Measurements from ENCODE around the gene ZNF587. TPM values are rescaled to one million over a fixed set of nuclear protein-coding genes. Genes with fewer than 3 reads are reported as not detected.
"Not testable (repeated sequence)": the region's sequence is repeated elsewhere in the genome, so short reads cannot be mapped to it uniquely, and the experiment has no call there.

The ZNF587 gene
- 19.0 and 19.7 TPM in 2 replicates for total RNA-seq (2014; rRNA removed; shearing (Covaris generic))

- DNase-seq = peak; percentile 70
- not testable (repeated sequence) for H3K27me3 ChIP-seq (ENCODE audit: control insufficient read depth, insufficient read depth, low read length)
Observed at GRCh38 chr19:57849666-57850473, at the start of gene ZNF587. Gene ZNF587, plus strand, starts transcription at chr19:57849859. Its CDS starts 180 bp downstream, at chr19:57850039.

DNA sequence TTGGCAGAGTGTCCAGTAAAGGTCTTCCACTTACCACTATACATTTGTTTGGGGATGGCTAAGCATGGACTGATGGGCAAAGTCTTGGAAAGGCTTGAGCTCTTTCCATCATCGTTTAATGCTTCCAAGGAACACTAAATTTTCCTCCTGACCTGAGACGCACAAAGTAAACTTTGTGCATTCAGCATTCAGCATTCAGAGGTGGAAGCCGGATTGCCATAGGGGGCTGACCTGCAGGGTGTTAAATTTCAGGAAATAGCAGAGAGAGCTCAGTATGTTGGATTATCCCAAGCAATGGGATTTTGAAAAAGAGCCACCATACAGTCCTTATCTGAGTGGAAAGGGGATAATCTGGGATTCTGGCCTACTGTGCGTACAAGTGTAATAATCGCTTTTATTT lies 49.0 kb upstream of the ZNF587 start:
- H3K36me3 ChIP-seq (replicated peaks; ENCODE audit: control insufficient read depth, insufficient read depth, low read length) = no peaks in the 10 kb centered on the region; the same call in 1 of the 2 replicates
- no peaks in the 10 kb centered on the region for H3K27me3 ChIP-seq (ENCODE audit: control insufficient read depth, insufficient read depth, low read length)
- H3K4me3 ChIP-seq (ENCODE audit: insufficient read depth, low read depth, low read length) = no peak overlapping the region
- DNase-seq = no peak

More at GRCh38 chr19:57849666-57850473, at the start of gene ZNF587:
- H3K36me3 ChIP-seq (replicated peaks; ENCODE audit: control insufficient read depth, insufficient read depth, low read length) = not testable (repeated sequence)
- H3K4me3 ChIP-seq (ENCODE audit: insufficient read depth, low read depth, low read length) = peak within 1 kb of the TSS; percentile 84

DNA sequence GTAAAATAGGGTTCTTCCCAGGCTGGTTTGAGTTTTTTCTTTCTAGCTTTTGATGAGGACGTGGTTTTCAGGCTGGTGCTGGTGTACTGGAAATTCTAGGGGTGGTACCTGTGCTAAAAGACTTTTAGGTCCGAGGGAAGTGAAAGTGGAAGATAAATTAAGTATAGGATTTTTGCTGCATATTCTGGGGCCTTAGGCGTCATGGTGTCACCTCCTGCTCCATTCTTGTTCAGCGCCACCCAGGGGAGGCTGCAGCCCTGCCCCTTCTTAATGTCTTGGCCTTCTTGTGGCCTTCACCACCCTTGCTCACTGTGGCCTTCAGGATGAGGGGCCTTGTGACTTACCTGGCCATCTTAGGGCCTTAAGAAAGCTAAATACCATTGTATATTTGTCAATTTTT lies 47.4 kb upstream of the ZNF587 start:
- DNase-seq = peak; percentile 38
- H3K36me3 ChIP-seq (replicated peaks; ENCODE audit: control insufficient read depth, insufficient read depth, low read length) = no peaks in the 10 kb centered on the region; the same call in 1 of the 2 replicates
- H3K27me3 ChIP-seq (ENCODE audit: control insufficient read depth, insufficient read depth, low read length) = no peaks in the 10 kb centered on the region
- no peak overlapping the region for H3K4me3 ChIP-seq (ENCODE audit: insufficient read depth, low read depth, low read length)

DNA sequence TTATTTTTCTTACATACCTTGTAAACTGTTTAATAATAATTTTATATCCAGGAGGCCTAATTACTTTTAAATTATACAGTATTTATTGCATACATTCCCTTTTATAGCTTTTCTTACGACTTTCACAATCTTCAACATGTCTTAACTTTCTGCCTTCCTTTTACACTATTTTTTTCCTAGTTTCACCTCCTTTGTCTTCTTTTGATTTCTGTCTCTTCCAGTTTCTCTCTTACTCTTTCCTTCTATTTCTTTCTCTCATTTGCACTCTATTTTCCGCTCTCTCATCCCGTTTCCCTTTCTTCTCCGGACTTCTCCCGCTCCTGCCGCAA lies 46.4 kb upstream of the ZNF587 start:
- Histone ChIP-seq H3K4me3 (ENCODE audit: insufficient read depth, low read depth, low read length) (peak overlapping the region; percentile 46), H3K27me3 (ENCODE audit: control insufficient read depth, insufficient read depth, low read length) (no peaks in the 10 kb centered on the region), H3K36me3 (replicated peaks; ENCODE audit: control insufficient read depth, insufficient read depth, low read length) (peaks cover 5% of the 10 kb centered on the region)
- no peak for DNase-seq

DNA sequence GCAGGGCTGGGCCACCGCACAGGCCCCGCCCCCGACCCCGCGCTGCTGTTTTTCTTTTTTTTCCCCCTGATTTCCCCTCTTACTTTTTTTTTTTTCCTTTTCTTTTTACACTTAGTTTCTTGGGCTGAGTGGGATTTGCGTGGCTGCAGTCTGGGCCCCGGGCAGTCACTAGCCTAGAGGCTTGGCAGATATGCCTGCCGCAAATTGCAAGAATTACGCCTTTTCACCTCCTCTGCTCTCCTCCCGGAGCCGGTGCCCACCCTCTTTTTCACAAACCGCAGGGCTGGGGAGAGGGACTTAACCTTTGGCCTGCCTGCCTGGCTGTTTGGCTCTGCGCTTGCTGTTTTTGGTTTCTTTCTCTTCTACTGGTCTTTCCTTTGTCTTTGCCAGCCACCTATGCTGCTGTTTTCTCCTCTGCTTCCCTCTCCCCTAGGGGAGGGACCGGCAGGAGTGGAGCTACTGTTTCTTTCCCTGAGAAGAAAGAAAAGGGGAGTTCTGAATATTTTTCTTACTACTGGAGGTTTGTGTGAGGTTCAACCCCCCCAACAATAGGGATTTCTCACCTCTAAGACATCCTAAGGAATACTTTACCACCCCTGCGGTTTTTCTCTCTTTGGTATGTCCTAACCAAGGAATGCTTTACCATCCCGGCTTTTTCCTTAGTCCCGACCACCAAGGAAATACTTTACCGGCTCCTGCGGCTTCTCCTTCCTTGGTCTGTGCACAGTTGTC lies 45.9 kb upstream of the ZNF587 start:
- Histone ChIP-seq H3K4me3 (ENCODE audit: insufficient read depth, low read depth, low read length) (peak overlapping the region; percentile 46), H3K27me3 (ENCODE audit: control insufficient read depth, insufficient read depth, low read length) (no peaks in the 10 kb centered on the region), H3K36me3 (replicated peaks; ENCODE audit: control insufficient read depth, insufficient read depth, low read length) (peaks cover 8% of the 10 kb centered on the region)
- DNase-seq = peak; percentile 74

GRCh38 chr19:57807541-57807940 lies 42.1 kb upstream of the ZNF587 start:
- Histone ChIP-seq H3K27me3 (ENCODE audit: control insufficient read depth, insufficient read depth, low read length) (no peaks in the 10 kb centered on the region), H3K4me3 (ENCODE audit: insufficient read depth, low read depth, low read length) (no peak overlapping the region), H3K36me3 (replicated peaks; ENCODE audit: control insufficient read depth, insufficient read depth, low read length) (peaks cover 13% of the 10 kb centered on the region)
- DNase-seq = no peak

DNA sequence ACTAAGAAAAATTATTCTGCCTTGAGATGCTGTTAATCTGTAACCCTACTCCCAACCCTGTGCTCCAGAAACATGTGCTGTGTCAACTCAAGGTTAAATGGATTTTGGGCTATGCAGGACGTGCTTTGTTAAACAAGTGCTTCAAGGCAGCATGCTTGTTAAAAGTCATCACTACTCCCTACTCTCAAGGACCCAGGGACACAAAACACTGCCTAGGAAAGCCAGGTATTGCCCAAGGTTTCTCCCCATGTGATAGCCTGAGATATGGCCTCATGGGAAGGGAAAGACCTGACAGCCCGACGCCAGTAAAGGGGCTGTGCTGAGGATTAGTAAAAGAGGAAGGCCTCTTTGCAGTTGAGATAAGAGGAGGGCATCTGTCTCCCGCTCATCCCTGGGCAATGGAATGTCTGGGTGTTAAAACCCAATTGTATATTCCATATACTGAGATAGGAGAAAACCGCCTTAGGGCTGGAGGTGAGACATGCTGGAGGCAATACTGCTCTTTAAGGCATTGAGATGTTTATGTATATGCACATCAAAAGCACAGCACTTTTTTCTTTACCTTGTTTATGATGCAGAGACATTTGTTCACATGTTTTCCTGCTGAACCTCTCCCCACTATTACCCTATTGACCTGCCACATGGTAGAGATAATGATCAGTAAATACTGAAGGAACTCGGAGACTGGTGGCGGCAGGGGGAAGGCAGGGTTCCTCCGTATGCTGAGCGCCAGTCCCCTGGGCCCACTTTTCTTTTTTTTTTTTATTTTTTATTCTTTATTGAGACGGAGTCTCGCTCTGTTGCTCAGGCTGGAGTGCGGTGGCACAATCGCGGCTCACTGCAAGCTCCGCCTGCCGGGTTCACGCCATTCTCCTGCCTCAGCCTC lies 39.0 kb upstream of the ZNF587 start:
- H3K4me3 ChIP-seq (ENCODE audit: insufficient read depth, low read depth, low read length); H3K27me3 ChIP-seq (ENCODE audit: control insufficient read depth, insufficient read depth, low read length); DNase-seq: not testable (repeated sequence)
- H3K36me3 ChIP-seq (replicated peaks; ENCODE audit: control insufficient read depth, insufficient read depth, low read length) = peaks cover 15% of the 10 kb centered on the region

DNA sequence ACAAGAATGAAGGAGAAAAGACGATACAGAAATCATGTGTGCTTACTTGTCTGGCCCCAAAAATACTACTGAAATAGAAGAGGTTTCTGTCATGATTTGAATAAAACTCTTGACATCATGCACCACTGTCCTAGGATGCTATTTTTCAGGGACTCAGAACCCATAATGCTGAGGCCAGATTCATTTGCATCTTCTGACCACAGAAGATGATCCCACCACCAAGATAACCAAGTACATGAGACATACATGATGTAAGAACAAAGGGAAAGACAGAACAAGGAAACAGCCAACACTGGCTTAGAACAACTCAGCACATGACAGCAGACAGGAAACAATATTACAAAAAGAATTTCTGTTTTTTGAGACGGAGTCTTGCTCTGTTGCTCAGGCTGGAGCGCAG lies 37.4 kb upstream of the ZNF587 start:
- Histone ChIP-seq H3K27me3 (ENCODE audit: control insufficient read depth, insufficient read depth, low read length) (no peaks in the 10 kb centered on the region), H3K4me3 (ENCODE audit: insufficient read depth, low read depth, low read length) (no peak overlapping the region), H3K36me3 (replicated peaks; ENCODE audit: control insufficient read depth, insufficient read depth, low read length) (peaks cover 15% of the 10 kb centered on the region)
- no peak for DNase-seq

GRCh38 chr19:57812975-57813820 lies 36.5 kb upstream of the ZNF587 start:
- not testable (repeated sequence) for H3K4me3 ChIP-seq (ENCODE audit: insufficient read depth, low read depth, low read length); DNase-seq; H3K27me3 ChIP-seq (ENCODE audit: control insufficient read depth, insufficient read depth, low read length)
- H3K36me3 ChIP-seq (replicated peaks; ENCODE audit: control insufficient read depth, insufficient read depth, low read length) = peaks cover 10% of the 10 kb centered on the region

DNA sequence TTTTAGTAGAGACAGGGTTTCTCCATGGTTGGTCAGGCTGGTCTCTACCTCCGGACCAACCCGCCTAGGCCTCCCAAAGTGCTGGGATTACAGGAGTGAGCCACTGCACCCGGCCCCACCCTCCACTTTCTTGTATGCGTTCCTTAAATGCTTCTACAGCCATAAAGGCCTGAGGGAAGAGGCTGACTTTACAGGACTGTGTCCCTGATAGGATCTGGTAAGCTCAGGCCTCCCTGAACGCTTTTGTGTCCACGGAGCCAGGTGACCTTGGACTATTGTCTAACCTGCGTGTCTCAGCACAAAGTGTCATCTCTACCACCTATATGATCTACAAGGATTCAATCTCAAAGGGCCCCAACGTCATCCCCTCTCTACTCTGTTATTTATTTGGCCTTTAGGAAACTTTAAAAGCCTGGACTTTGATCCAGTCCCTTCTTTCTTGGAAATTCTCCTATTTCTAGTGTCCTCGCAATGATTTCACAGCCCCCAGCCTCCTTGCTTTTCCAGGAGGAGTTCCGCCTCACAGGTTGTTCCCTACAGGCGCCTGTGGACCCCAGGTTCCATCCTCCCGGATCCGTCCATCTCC lies 35.6 kb upstream of the ZNF587 start:
- no peak for DNase-seq
- peaks cover 7% of the 10 kb centered on the region for H3K36me3 ChIP-seq (replicated peaks; ENCODE audit: control insufficient read depth, insufficient read depth, low read length)
- H3K27me3 ChIP-seq (ENCODE audit: control insufficient read depth, insufficient read depth, low read length) = no peaks in the 10 kb centered on the region
- peak overlapping the region; percentile 82 for H3K4me3 ChIP-seq (ENCODE audit: insufficient read depth, low read depth, low read length)

- DNase-seq = peak; percentile 91
- H3K27me3 ChIP-seq (ENCODE audit: control insufficient read depth, insufficient read depth, low read length) = no peaks in the 10 kb centered on the region
Observed at GRCh38 chr19:57814505-57815246, 35.0 kb upstream of the ZNF587 start, which contains the start of gene ZNF552. Gene ZNF552, minus strand, starts transcription at chr19:57814913. Its CDS starts 170 bp downstream, at chr19:57814743.

GRCh38 chr19:57815247-57816075 lies 34.2 kb upstream of the ZNF587 start:
- no peak for DNase-seq
- no peak overlapping the region for H3K4me3 ChIP-seq (ENCODE audit: insufficient read depth, low read depth, low read length)
- no peaks in the 10 kb centered on the region for H3K27me3 ChIP-seq (ENCODE audit: control insufficient read depth, insufficient read depth, low read length)
- peaks cover 4% of the 10 kb centered on the region for H3K36me3 ChIP-seq (replicated peaks; ENCODE audit: control insufficient read depth, insufficient read depth, low read length)

More at GRCh38 chr19:57814505-57815246, 35.0 kb upstream of the ZNF587 start, which contains the start of gene ZNF552:
- Histone ChIP-seq H3K36me3 (replicated peaks; ENCODE audit: control insufficient read depth, insufficient read depth, low read length) (peaks cover 6% of the 10 kb centered on the region), H3K4me3 (ENCODE audit: insufficient read depth, low read depth, low read length) (peak within 1 kb of the TSS; percentile 82)

All from H7 (cell line).